ENCODE data around the gene SFTA2.
"Not testable (repeated sequence)": the region's sequence is repeated elsewhere in the genome, so short reads cannot be mapped to it uniquely, and the experiment has no call there.

Gene SFTA2

GRCh38 chr6:30912746-30913520 is 19.0 kb downstream of the SFTA2 start:
- DNase-seq: no peak

- not testable (repeated sequence) for DNase-seq
These were observed 21.5 kb downstream of the SFTA2 start for GRCh38 chr6:30910473-30910872.

GRCh38 chr6:30908700-30909099 is 23.3 kb downstream of the SFTA2 start:
- DNase-seq: no peak

GRCh38 chr6:30907758-30908591 is 24.0 kb downstream of the SFTA2 start, which contains the start of gene GTF2H4:
TSS of gene GTF2H4 (plus strand) at chr6:30908207.
- DNase-seq: peak; percentile 76 to 98

DNA sequence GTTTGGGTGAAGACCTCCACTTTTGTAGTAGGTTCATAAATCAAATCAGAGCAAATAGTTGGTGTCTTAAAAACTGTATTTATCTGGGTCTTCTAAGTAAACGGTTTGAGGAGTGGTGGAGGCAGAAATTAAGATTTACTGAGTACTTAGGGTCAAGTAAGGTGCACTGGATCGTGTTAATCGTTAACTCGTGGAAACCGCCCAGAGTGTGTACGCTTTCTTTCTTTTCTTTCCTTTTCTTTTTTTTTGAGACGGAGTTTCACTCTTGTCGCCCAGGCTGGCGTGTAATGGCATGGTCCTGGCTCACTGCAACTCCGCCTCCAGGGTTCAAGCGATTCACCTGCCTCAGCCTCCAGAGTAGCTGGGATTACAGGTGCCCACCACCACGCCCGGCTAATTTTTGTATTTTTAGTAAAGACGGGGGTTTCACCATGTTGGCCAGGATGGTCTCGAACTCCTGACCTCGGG is 24.6 kb downstream of the SFTA2 start:
- not testable (repeated sequence) for DNase-seq

DNA sequence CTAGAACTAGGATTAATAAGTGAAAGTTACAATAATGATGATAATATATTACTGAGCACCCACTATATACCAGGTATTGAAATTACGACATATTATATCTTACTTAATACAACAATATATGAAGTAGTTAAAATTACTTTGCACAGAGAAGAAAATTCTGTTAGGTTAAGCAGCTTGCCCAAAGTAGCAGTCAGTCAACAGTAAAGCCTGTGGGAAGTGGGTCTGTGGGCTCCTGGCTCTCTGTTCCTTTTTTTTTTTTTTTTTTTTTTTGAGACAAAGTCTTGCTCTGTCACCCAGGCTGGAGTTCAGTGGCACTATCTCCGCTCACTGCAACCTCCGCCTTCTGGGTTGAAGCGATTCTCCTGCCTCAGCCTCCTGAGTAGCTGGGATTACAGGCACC is 28.7 kb downstream of the SFTA2 start:
- DNase-seq: no peak

GRCh38 chr6:30902709-30903108 is 29.3 kb downstream of the SFTA2 start:
- DNase-seq: no peak

- not testable (repeated sequence) for DNase-seq
These were observed 29.8 kb downstream of the SFTA2 start for GRCh38 chr6:30902196-30902595.

GRCh38 chr6:30901436-30901835 is 30.5 kb downstream of the SFTA2 start:
- DNase-seq: no peak

DNA sequence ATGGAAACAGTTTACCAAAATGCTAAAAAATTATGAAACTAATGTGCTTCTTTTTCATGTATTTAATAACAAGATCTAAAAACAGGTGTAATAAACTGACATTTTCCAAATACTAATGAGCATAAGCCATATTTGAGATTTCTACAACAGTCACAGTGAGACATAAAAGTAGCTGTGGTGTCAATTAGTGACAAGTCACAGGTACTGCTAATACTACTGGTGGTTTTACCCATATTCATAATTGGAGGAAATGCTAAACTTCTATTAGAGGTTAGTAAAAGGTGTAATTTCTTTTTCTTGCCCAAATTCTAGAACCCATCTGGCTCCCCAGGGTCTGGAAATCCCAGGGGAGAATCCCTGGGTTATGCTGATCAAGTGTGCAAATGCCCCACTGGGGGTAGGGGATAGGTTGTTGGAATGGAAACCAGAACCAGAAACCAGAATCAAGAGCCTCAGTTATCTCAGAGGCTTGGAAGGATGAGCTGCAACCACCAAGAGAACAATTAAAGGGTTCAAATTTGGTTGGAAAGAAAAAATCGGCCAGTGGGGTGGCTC is 31.0 kb downstream of the SFTA2 start:
- no peak for DNase-seq

DNA sequence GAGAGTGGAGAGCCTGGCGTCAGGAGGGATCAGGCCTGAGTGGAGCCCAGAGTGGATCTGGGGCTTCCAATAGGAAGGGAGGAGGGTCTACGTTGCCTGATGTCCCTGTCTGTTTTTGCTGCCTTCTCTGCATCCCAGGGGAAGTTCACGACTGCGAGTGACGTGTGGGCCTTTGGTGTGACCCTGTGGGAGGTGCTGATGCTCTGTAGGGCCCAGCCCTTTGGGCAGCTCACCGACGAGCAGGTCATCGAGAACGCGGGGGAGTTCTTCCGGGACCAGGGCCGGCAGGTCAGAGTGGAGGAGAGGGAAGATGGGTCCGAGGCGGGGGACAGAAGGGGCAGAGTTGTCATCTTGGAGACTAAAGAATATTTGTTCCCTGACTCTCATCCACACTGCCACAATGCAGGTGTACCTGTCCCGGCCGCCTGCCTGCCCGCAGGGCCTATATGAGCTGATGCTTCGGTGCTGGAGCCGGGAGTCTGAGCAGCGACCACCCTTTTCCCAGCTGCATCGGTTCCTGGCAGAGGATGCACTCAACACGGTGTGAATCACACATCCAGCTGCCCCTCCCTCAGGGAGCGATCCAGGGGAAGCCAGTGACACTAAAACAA is 33.1 kb downstream of the SFTA2 start:
- no peak for DNase-seq

- DNase-seq: no peak
These were observed 34.1 kb downstream of the SFTA2 start for GRCh38 chr6:30897882-30898281.

GRCh38 chr6:30896541-30896940 is 35.4 kb downstream of the SFTA2 start:
- no peak for DNase-seq

DNA sequence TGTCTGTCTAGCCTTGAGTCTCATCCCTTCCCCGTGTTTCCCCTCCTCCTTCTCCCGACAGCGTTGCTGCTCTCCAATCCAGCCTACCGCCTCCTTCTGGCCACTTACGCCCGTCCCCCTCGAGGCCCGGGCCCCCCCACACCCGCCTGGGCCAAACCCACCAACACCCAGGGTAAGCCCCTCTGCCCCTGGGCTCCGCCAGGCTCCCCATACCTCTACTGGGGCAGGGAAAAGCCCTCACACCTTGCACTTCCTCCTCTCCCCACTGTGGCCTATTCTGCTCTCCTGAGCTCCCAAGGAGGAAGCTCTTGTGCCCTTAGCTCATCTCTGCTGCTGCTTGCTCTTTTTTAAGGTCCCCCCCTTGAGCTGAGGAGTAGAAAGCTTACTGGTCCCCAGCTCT is 36.6 kb downstream of the SFTA2 start:
- no peak for DNase-seq

- no peak for DNase-seq
These were observed 37.0 kb downstream of the SFTA2 start for GRCh38 chr6:30894935-30895334.

DNA sequence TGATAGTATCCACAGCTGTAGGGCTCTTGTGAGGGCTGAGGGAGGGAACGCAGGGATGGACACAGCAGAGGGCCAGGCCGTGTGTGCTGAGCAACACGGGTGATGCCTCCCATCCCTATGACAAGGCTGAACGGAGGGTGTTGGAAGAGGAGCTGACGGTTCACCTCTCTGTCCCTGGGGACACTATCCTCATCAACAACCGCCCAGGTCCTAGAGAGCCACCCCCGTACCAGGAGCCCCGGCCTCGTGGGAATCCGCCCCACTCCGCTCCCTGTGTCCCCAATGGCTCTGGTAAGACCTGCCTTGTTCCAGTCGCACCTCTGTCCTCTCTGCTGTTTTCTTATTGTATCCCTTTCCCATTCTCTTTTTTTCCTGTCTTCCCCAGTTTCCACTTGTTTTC is 37.6 kb downstream of the SFTA2 start:
- DNase-seq: no peak

DNA sequence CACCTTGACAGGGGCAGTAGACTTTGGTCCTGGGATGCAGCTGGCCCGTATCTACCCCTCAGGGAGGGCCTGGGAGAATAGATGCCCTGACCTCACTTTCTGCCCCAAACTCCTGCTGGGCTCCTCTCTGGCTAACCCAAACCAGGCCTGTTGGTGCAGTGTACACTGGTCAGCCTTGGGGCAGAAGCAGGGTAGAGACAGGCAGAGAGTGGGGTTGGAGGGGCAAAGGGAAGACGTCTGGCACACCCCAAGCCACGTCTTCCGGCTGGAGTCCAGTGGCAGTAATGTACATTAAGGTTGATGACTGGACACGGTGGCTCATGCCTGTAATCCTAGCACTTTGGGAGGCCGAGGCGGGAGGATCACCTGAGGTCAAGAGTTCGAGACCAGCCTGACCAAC is 38.3 kb downstream of the SFTA2 start:
- no peak for DNase-seq

DNA sequence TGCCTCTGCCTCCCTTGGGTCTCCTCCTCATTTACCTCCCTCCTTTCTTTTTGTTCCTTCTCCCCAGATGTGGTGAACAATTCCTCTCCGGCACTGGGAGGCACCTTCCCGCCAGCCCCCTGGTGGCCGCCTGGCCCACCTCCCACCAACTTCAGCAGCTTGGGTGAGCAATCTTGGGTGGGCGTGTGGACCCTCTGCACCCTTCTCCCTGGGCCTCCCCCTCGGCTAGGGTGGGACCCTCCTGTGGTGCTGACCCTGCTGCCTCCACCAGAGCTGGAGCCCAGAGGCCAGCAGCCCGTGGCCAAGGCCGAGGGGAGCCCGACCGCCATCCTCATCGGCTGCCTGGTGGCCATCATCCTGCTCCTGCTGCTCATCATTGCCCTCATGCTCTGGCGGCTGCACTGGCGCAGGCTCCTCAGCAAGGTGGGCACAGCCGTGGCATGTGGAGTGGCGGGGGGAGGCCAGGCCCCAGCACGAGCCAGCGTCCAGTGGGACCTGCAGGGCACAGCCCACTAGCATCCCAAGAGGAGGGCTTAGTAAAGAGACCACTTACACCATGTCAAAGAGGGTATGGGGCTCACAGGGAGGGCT is 38.9 kb downstream of the SFTA2 start:
- no peak for DNase-seq

- no peak for DNase-seq
These were observed 40.0 kb downstream of the SFTA2 start for GRCh38 chr6:30891816-30892538.

- DNase-seq: no peak
These were observed 40.6 kb downstream of the SFTA2 start for GRCh38 chr6:30891450-30891723.

DNA sequence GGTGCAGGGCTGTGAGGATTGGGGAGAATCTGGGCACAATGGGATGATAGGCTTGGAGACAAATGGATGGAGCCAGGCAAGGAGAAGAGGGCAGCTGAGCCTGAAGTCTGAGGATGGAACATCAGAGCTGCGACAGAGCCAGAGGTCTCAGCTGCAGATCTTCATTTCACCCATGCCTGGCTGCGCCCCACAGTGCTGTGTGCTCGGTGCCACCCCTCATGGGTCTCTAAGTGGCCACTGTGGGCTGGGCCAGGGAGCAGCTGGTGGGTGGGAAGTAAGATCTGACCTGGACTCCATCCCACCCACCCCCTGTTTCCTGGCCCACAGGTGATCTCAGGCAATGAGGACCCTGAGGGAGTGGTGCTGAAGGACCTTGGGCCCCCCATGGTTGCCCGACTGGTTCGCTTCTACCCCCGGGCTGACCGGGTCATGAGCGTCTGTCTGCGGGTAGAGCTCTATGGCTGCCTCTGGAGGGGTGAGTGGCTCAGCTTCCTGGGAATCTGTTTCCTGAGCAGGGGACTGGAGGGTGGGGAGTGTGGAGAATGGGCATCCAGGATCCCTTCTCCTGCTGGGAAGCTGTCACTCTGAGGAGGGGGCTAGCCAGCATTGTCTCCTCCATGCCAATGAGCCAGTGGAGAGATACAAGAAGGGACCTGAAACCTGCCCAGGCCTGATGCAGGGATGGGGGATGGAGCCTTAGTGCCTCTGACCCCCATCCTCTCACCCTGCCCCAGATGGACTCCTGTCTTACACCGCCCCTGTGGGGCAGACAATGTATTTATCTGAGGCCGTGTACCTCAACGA is 41.1 kb downstream of the SFTA2 start:
- no peak for DNase-seq

All from bone marrow (tissue), 2 donors.